Measurements from ENCODE around the gene EXPH5.

DNA sequence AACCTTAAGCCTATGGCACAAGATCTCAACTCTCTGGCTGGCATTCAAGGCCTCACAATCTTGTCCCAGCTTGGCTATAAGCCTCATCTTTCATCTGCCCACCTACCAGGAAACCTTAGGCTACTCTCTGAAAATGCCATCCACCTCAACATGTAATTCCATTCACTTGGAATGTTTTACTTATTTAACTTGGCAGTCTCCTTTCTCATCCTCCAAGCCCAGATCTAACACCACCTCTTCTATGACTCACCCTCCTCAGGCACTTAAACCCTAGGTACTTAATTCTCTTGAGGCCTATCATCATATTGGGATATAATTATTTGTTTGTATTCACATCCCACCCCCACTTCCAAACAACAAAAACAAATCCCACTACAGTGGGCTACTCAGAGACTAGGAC is 110.4 kb downstream of the EXPH5 start:
- TF ChIP-seq, protein P1, sequence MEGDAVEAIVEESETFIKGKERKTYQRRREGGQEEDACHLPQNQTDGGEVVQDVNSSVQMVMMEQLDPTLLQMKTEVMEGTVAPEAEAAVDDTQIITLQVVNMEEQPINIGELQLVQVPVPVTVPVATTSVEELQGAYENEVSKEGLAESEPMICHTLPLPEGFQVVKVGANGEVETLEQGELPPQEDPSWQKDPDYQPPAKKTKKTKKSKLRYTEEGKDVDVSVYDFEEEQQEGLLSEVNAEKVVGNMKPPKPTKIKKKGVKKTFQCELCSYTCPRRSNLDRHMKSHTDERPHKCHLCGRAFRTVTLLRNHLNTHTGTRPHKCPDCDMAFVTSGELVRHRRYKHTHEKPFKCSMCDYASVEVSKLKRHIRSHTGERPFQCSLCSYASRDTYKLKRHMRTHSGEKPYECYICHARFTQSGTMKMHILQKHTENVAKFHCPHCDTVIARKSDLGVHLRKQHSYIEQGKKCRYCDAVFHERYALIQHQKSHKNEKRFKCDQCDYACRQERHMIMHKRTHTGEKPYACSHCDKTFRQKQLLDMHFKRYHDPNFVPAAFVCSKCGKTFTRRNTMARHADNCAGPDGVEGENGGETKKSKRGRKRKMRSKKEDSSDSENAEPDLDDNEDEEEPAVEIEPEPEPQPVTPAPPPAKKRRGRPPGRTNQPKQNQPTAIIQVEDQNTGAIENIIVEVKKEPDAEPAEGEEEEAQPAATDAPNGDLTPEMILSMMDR (IDR thresholded peaks at IDR 0.05) = no peak
- TF ChIP-seq ZFX (IDR thresholded peaks at IDR 0.05; ENCODE audit: borderline replicate concordance) = no peak

Data from 22Rv1 (cell line).